ENCODE results near the gene DLG2.
"Not testable (repeated sequence)": the region's sequence is repeated elsewhere in the genome, so short reads cannot be mapped to it uniquely, and the experiment has no call there.

Gene DLG2

GRCh38 chr11:83641511-83641910, 1985.6 kb downstream of the DLG2 start:
- no peak for DNase-seq

GRCh38 chr11:83639995-83640758, 1987.0 kb downstream of the DLG2 start:
- no peak for DNase-seq

- no peak for DNase-seq
Measured at GRCh38 chr11:83635166-83635565, 1992.0 kb downstream of the DLG2 start.

DNA sequence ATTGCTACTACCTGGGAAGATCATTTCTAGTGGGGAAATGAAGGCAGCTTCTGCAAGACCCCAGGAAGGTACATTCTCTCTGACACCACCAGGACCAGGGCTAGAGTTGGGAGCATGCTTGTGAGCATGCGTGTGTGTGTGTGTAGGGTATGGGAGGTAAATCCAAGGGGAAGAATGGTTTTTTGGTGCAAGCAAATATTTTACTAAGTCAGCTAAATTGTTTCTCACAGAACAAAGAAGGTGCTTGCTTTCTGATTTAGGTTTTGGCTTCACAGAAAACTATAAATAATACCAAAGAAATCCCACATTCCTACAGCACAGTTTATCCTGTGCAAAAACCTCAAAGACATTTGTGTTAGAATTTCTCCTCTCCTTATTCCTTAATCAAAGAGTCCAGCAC, 1996.9 kb downstream of the DLG2 start:
- DNase-seq = no peak

GRCh38 chr11:83629775-83630174, 1997.4 kb downstream of the DLG2 start:
- no peak for DNase-seq

DNA sequence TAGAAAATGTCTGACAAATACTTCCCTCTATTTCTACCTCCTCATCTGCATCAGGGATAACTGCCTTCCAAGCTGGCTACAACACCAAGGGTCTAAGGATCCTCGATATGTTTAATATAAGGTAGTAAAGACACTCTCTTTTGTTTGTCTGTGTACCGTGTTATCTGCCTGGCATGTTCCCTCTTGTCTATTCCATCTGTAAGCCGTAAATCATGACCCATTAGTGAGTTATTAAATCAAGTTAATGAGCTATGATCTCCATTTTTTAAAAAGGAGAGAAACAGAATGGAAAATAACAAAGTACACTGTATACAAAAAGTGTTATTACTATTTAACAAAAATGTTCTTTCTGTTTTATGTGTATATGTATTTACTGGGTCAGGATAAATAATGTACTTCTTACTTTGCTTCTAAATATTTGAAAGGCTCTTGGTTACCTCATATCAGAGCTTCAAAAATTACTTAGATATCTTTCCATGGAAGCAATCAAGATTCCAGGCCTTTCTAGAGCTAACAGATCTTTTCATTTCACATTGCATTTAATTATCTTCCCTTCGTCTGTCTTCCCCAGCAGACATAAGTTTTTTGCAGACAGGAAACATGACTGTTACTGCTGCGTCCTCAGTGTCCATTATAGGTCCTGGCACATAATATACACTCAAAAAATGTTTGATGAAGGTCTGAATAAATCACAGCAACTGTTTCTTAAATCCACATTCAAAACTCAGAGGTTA, 1998.4 kb downstream of the DLG2 start:
- DNase-seq = no peak

- DNase-seq = no peak
Measured at GRCh38 chr11:83625336-83625735, 2001.8 kb downstream of the DLG2 start.

DNA sequence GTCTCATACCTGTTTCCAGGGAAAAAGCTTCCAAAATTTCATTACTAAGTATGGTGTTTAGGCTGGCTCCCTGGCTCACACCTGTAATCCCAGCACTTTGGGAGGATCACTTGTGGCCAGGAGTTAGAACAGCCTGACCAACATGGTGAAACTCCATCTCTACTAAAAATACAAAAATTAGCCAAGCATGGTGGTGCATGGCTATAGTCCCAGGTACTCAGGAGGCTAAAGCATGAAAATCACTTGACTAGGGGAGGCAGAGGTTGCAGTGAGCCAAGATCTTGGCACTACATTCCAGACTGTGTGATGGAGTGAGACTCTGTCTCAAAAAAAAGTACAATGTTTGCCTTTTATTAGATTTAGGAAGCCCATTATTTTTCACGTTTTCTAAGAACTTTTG, 2009.5 kb downstream of the DLG2 start:
- no peak for DNase-seq

GRCh38 chr11:83613767-83614121, 2013.4 kb downstream of the DLG2 start:
- no peak for DNase-seq

DNA sequence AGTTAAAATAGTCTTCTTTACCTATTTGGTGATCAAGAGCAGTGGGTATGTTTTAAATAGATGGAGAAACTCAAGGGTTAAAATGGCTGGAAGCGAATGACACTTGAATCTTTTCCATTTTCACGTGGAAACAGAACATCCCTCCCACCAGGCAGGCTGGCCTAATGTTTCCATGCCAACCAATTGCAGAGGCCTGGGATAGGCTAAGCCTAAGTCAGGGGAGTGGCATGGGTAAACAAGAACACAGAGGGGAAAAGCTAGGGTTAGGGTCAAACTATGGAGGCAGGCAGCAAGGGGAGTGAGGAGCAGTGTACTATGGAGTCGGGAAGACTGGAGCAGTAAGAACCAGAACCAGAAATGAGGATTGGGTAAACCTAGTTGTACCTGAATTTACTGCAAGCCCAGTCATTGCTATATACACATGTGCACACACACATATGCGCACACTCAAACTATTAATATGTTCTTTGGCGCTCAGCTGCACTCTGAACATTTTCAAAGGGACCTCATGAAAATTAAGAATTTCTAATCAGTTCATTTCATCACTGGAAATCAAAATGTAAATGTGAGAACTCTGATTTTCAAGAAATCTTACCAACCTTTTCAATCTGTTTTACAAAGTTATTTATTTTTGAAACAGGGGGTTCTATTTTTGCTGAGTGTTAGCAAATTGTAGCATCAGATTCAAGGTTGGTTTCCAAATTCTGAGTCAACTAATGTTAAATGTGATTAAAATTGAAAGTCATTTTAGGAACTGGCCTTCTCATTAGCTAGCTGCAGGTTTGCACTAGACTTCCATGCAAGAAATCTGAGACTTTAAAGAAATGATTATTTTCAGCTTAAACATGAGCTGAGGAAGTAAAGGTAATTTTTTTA, 2014.0 kb downstream of the DLG2 start:
- DNase-seq = no peak

- no peak for DNase-seq
Measured at GRCh38 chr11:83611600-83611999, 2015.5 kb downstream of the DLG2 start.

GRCh38 chr11:83611031-83611430, 2016.1 kb downstream of the DLG2 start:
- DNase-seq = no peak

- no peak for DNase-seq
Measured at GRCh38 chr11:83609191-83609590, 2018.0 kb downstream of the DLG2 start.

DNA sequence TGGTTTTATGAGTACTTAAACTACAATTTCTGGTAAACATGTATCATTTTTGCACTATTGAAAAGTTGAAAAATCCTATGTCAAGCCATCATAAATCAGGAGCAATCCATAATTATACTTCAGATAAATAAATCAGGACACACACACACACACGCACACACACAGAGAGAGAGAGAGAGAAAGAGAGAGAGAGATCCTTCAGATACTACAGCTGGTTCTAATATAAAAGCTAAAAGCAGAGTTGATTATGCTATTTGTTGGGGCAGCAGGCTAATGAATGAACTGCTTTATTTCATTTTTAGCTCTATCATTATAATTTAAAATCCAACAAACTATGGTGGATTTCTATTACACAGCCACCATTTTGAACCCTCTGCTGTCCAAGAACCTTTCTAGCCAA, 2018.6 kb downstream of the DLG2 start:
- no peak for DNase-seq

GRCh38 chr11:83601914-83602527, 2025.1 kb downstream of the DLG2 start:
- DNase-seq = no peak

DNA sequence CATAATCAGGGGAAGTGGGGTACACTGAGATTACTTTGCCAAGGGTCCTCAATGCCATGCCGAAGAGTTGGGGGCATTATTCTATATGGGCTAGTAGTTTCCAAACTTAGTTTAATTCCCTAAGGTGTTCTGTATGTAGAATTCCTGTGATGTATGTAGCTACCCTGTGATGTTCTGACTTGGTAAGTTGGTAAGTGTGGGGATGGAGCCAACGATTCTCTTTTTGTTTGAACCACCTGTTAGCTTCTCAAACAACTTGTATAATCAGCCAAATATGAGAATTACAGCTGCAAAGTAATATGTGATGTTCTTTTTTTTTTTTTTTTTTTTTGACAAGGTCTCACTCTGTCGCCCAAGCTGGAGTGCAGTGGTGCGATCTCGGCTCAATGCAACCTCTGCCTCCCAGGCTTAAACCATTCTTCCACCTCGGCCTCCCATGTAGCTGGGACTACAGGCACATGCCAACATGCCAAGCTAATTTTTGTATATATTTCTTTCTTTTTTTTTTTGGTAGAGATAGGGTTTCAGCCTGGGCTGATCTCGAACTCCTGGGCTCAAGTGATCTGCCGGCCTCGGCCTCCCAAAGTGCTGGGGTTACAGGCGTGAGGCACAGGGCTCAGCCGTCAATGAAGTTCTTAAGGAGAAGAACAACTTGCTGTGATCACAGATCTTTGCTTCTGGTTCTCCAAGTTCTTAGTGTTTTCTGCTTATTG, 2025.8 kb downstream of the DLG2 start:
- DNase-seq = no peak

- DNase-seq = no peak
Measured at GRCh38 chr11:83600661-83601060, 2026.5 kb downstream of the DLG2 start.

DNA sequence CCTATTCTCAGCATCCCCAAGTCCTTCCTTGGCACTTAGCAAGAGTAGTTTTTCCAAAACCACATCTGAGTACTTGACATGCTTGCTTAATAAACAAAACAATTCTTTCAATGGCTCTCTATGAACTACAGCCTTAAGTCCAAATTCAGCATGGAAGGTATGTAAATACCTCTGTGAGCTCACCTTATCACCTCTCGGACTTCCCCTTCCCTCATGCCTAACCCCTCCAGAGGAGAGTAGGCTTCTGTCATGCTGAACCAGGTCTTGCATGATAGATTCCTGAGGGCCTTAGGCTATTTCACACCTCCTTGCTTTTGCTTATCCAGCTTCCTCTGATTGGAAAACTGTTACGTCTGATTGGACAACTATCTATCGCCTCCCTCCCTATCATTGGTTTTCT, 2028.1 kb downstream of the DLG2 start:
- DNase-seq = no peak

GRCh38 chr11:83587797-83588196, 2039.3 kb downstream of the DLG2 start:
- DNase-seq = not testable (repeated sequence)

GRCh38 chr11:83583757-83584366, 2043.3 kb downstream of the DLG2 start:
- no peak for DNase-seq

GRCh38 chr11:83574519-83574918, 2052.6 kb downstream of the DLG2 start:
- no peak for DNase-seq
